Osteocyte (in vitro differentiated cells): ENCODE data around the gene KRTAP10-6. TPM values are rescaled to one million over a fixed set of nuclear protein-coding genes. Genes with fewer than 3 reads are reported as not detected.
"Not testable (repeated sequence)": the region's sequence is repeated elsewhere in the genome, so short reads cannot be mapped to it uniquely, and the experiment has no call there.

Experiments
- DNase-seq: peaks from one replicate; pipeline ENCODE4 v3.0.0; 2021; ENCODE audit warnings: mixed read lengths; ENCODE audit not compliant: unreplicated experiment; ENCODE audit errors: extremely low spot score
- H3K27ac Mint-ChIP-seq: one replicate; pipeline ENCODE4 v1.8.0; 2021; ENCODE audit warnings: mild to moderate bottlenecking, mixed read lengths; ENCODE audit not compliant: unreplicated experiment
- H3K27me3 Mint-ChIP-seq: one replicate; pipeline ENCODE4 v1.8.0; 2021; ENCODE audit warnings: mixed read lengths; ENCODE audit not compliant: unreplicated experiment
- H3K36me3 Mint-ChIP-seq: one replicate; pipeline ENCODE4 v1.8.0; 2021; ENCODE audit warnings: mixed read lengths; ENCODE audit not compliant: unreplicated experiment
- H3K4me1 Mint-ChIP-seq: one replicate; pipeline ENCODE4 v1.8.0; 2021; ENCODE audit warnings: mixed read lengths; ENCODE audit not compliant: unreplicated experiment
- H3K4me3 Mint-ChIP-seq: one replicate; pipeline ENCODE4 v1.8.0; 2021; ENCODE audit warnings: mild to moderate bottlenecking, moderate library complexity, mixed read lengths; ENCODE audit not compliant: unreplicated experiment
- H3K9me3 Mint-ChIP-seq: one replicate; pipeline ENCODE4 v1.8.0; 2021; ENCODE audit warnings: mixed read lengths; ENCODE audit not compliant: unreplicated experiment
- CTCF ChIP-seq: fragments of 200-600 bp; sonication (generic); IDR thresholded peaks from 2 replicates; pipeline ENCODE4 v1.5.0; 2021; ENCODE audit warnings: antibody characterized with exemption, mild to moderate bottlenecking, moderate library complexity
- total RNA-seq: library from RNA; stranded (reverse); gene quantifications from 2 replicates; pipeline ENCODE4 v1.2.1, GENCODE V29; 2021

Gene KRTAP10-6
- total RNA-seq, 1 donor from 2014 or later, result not detected

GRCh38 chr21:44596068-44596725 lies 3.9 kb upstream of the KRTAP10-6 start:
- Mint-ChIP-seq H3K27ac (no peak overlapping the region), H3K9me3 (no peaks in the 10 kb centered on the region), H3K4me3 (no peak overlapping the region), H3K27me3 (peaks cover 39% of the 10 kb centered on the region), H3K36me3 (no peaks in the 10 kb centered on the region), H3K4me1 (peaks cover 3% of the 10 kb centered on the region)
- TF ChIP-seq CTCF, result no peak
- DNase-seq, result peak; percentile 57

GRCh38 chr21:44595524-44595923 lies 3.2 kb upstream of the KRTAP10-6 start:
- no peak for DNase-seq
- no peaks in the 10 kb centered on the region for H3K36me3 Mint-ChIP-seq
- no peak overlapping the region for H3K4me3 Mint-ChIP-seq
- peaks cover 39% of the 10 kb centered on the region for H3K27me3 Mint-ChIP-seq
- TF ChIP-seq CTCF, result no peak
- H3K27ac Mint-ChIP-seq, result no peak overlapping the region
- H3K4me1 Mint-ChIP-seq, result peaks cover 3% of the 10 kb centered on the region
- no peaks in the 10 kb centered on the region for H3K9me3 Mint-ChIP-seq

- Mint-ChIP-seq H3K4me3 (no peak overlapping the region), H3K27me3 (peaks cover 33% of the 10 kb centered on the region), H3K4me1 (peaks cover 3% of the 10 kb centered on the region), H3K27ac (no peak overlapping the region), H3K36me3 (no peaks in the 10 kb centered on the region), H3K9me3 (no peaks in the 10 kb centered on the region)
- TF ChIP-seq CTCF, result no peak
- peak; percentile 63 for DNase-seq
These were observed 2.2 kb upstream of the KRTAP10-6 start for GRCh38 chr21:44594406-44594916.

- no peaks in the 10 kb centered on the region for H3K36me3 Mint-ChIP-seq
- no peak overlapping the region for H3K27ac Mint-ChIP-seq
- H3K9me3 Mint-ChIP-seq, result no peaks in the 10 kb centered on the region
- H3K27me3 Mint-ChIP-seq, result peaks cover 32% of the 10 kb centered on the region
- H3K4me3 Mint-ChIP-seq, result no peak overlapping the region
- H3K4me1 Mint-ChIP-seq, result peaks cover 3% of the 10 kb centered on the region
- no peak for TF ChIP-seq CTCF
- peak; percentile 64 for DNase-seq
These were observed 1.5 kb upstream of the KRTAP10-6 start for GRCh38 chr21:44593598-44594405.

GRCh38 chr21:44591801-44592130 lies 539 bp downstream of the KRTAP10-6 start:
- not testable (repeated sequence) for H3K4me3 Mint-ChIP-seq, H3K27ac Mint-ChIP-seq, H3K9me3 Mint-ChIP-seq, H3K36me3 Mint-ChIP-seq, H3K4me1 Mint-ChIP-seq
- DNase-seq, result peak; percentile 32
- H3K27me3 Mint-ChIP-seq, result peaks cover 32% of the 10 kb centered on the region

- DNase-seq, result peak; percentile 74
- H3K27me3 Mint-ChIP-seq, result peaks cover 32% of the 10 kb centered on the region
- not testable (repeated sequence) for H3K36me3 Mint-ChIP-seq, H3K4me3 Mint-ChIP-seq, H3K4me1 Mint-ChIP-seq, H3K27ac Mint-ChIP-seq, H3K9me3 Mint-ChIP-seq
These were observed 1.2 kb downstream of the KRTAP10-6 start for GRCh38 chr21:44590897-44591800.
